Mesothelial cell of epicardium (in vitro differentiated cells): ENCODE data around the gene RGS1. TPM values are rescaled to one million over a fixed set of nuclear protein-coding genes. Genes with fewer than 3 reads are reported as not detected.

ENCODE experiments used
- DNase-seq, 2 experiments: peaks; one replicate each; pipeline ENCODE4 v3.0.0; 2021; ENCODE audit warnings: low spot score in 2 of 2; ENCODE audit not compliant: unreplicated experiment in 2 of 2
- H3K27ac Mint-ChIP-seq: 2 replicates; pipeline ENCODE4 v1.8.0; 2021; ENCODE audit warnings: mixed read lengths
- H3K27me3 Mint-ChIP-seq: 2 replicates; pipeline ENCODE4 v1.8.0; 2021; ENCODE audit warnings: low read depth, mixed read lengths
- H3K36me3 Mint-ChIP-seq: 2 replicates; pipeline ENCODE4 v1.8.0; 2021; ENCODE audit warnings: mixed read lengths
- H3K4me1 Mint-ChIP-seq: 2 replicates; pipeline ENCODE4 v1.8.0; 2021; ENCODE audit warnings: mixed read lengths
- H3K4me3 Mint-ChIP-seq: 2 replicates; pipeline ENCODE4 v1.8.0; 2021; ENCODE audit warnings: mild to moderate bottlenecking, moderate library complexity, mixed read lengths
- H3K9me3 Mint-ChIP-seq: 2 replicates; pipeline ENCODE4 v1.8.0; 2021; ENCODE audit warnings: mixed read lengths
- CTCF ChIP-seq: fragments of 200-600 bp; sonication (generic); IDR thresholded peaks from one replicate; pipeline ENCODE4 v1.5.0; 2021; ENCODE audit warnings: antibody characterized with exemption; ENCODE audit not compliant: unreplicated experiment
- total RNA-seq: library from RNA; stranded (reverse); gene quantifications from 3 replicates; pipeline ENCODE4 v1.2.1, GENCODE V29; 2021

The RGS1 gene
- total RNA-seq, 1 donor from 2014 or later = 0.40 TPM

GRCh38 chr1:192589813-192590212 is 14.2 kb downstream of the RGS1 start:
- no peak for TF ChIP-seq CTCF
- no peak overlapping the region for H3K4me3 Mint-ChIP-seq
- no peaks in the 10 kb centered on the region for H3K4me1 Mint-ChIP-seq
- no peak for DNase-seq
- H3K36me3 Mint-ChIP-seq = no peaks in the 10 kb centered on the region
- no peaks in the 10 kb centered on the region for H3K9me3 Mint-ChIP-seq
- no peak overlapping the region for H3K27ac Mint-ChIP-seq
- H3K27me3 Mint-ChIP-seq = no peaks in the 10 kb centered on the region

GRCh38 chr1:192592517-192592916 is 16.9 kb downstream of the RGS1 start:
- Mint-ChIP-seq H3K4me3 (no peak overlapping the region), H3K27ac (no peak overlapping the region), H3K36me3 (no peaks in the 10 kb centered on the region), H3K27me3 (no peaks in the 10 kb centered on the region), H3K9me3 (no peaks in the 10 kb centered on the region), H3K4me1 (no peaks in the 10 kb centered on the region)
- TF ChIP-seq CTCF = no peak
- no peak for DNase-seq

GRCh38 chr1:192592981-192593708 is 17.6 kb downstream of the RGS1 start:
- H3K4me1 Mint-ChIP-seq = no peaks in the 10 kb centered on the region
- H3K36me3 Mint-ChIP-seq = no peaks in the 10 kb centered on the region
- no peak for DNase-seq
- no peak overlapping the region for H3K27ac Mint-ChIP-seq
- no peak overlapping the region for H3K4me3 Mint-ChIP-seq
- H3K27me3 Mint-ChIP-seq = no peaks in the 10 kb centered on the region
- no peak for TF ChIP-seq CTCF
- H3K9me3 Mint-ChIP-seq = no peaks in the 10 kb centered on the region

GRCh38 chr1:192595299-192595698 is 19.7 kb downstream of the RGS1 start:
- TF ChIP-seq CTCF = no peak
- Mint-ChIP-seq H3K4me3 (no peak overlapping the region), H3K27ac (no peak overlapping the region), H3K27me3 (no peaks in the 10 kb centered on the region), H3K4me1 (no peaks in the 10 kb centered on the region), H3K9me3 (no peaks in the 10 kb centered on the region), H3K36me3 (no peaks in the 10 kb centered on the region)
- no peak for DNase-seq

- H3K4me3 Mint-ChIP-seq = no peak overlapping the region
- no peaks in the 10 kb centered on the region for H3K9me3 Mint-ChIP-seq
- H3K4me1 Mint-ChIP-seq = no peaks in the 10 kb centered on the region
- H3K36me3 Mint-ChIP-seq = no peaks in the 10 kb centered on the region
- no peaks in the 10 kb centered on the region for H3K27me3 Mint-ChIP-seq
- no peak for TF ChIP-seq CTCF
- H3K27ac Mint-ChIP-seq = no peak overlapping the region
- no peak for DNase-seq
Measured at GRCh38 chr1:192598589-192598988, 23.0 kb downstream of the RGS1 start.
